ENCODE measurements around the gene N4BP3. TPM values are rescaled to one million over a fixed set of nuclear protein-coding genes. Genes with fewer than 3 reads are reported as not detected.

The N4BP3 gene
- total and polyA plus RNA-seq, 2 of the 13 experiments (the other 11 are each of a cell fraction or from before 2014, with no cell fraction given): 0.13 TPM; not detected in 1

DNA sequence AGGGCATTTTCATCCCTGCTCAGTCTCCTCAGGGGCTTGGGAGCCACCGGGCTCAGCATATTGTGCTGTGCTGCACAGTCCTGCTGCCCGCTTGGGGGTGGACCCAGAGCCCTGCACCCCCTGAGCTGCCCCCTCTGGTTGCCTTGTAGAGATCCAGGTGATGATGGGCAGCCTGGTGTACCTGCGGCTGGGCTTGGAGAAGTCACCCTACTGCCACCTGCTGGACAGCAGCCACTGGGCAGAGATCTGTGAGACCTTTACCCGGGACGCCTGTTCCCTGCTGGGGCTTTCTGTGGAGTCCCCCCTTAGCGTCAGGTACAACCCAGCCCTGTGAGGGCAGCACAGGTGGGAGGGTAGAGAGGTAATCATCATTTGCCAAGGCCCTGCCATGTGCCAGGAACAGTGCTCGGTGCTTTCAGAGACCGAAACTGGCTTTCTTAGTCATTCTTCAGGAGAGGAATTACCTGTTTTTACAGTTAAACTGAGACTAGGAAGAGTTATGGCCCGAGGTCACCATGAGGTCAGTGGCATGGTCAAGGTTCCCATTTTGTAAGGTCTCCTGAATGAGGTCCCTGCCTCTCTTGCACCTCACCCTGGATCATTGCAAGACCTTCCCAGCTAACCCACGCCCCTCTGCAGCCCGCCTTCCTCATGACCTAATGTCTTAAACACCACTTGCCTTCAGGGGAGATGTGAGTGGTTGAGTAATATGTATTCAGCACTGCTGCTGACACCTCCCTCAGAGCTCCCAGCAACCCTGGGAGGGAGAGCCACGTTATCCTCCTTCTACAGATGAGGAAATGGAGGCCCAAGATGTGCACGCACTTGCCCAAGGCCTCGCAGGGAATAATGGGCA is 32.9 kb downstream of the N4BP3 start (continued):
- TF ChIP-seq, protein P1, sequence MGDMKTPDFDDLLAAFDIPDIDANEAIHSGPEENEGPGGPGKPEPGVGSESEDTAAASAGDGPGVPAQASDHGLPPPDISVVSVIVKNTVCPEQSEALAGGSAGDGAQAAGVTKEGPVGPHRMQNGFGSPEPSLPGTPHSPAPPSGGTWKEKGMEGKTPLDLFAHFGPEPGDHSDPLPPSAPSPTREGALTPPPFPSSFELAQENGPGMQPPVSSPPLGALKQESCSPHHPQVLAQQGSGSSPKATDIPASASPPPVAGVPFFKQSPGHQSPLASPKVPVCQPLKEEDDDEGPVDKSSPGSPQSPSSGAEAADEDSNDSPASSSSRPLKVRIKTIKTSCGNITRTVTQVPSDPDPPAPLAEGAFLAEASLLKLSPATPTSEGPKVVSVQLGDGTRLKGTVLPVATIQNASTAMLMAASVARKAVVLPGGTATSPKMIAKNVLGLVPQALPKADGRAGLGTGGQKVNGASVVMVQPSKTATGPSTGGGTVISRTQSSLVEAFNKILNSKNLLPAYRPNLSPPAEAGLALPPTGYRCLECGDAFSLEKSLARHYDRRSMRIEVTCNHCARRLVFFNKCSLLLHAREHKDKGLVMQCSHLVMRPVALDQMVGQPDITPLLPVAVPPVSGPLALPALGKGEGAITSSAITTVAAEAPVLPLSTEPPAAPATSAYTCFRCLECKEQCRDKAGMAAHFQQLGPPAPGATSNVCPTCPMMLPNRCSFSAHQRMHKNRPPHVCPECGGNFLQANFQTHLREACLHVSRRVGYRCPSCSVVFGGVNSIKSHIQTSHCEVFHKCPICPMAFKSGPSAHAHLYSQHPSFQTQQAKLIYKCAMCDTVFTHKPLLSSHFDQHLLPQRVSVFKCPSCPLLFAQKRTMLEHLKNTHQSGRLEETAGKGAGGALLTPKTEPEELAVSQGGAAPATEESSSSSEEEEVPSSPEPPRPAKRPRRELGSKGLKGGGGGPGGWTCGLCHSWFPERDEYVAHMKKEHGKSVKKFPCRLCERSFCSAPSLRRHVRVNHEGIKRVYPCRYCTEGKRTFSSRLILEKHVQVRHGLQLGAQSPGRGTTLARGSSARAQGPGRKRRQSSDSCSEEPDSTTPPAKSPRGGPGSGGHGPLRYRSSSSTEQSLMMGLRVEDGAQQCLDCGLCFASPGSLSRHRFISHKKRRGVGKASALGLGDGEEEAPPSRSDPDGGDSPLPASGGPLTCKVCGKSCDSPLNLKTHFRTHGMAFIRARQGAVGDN (CRISPR knock-in tag; IDR thresholded peaks at IDR 0.05): peak; percentile 34; the same call in 1 of the 2 replicates
- TF ChIP-seq KDM2A (CRISPR knock-in tag; IDR thresholded peaks at IDR 0.05; ENCODE audit: borderline replicate concordance, low read depth) (peak; percentile 63; the same call in 1 of the 2 replicates), ZNF484 (CRISPR knock-in tag; IDR thresholded peaks at IDR 0.05; ENCODE audit: borderline replicate concordance, low read depth) (no peak), HMGXB4 (CRISPR knock-in tag; IDR thresholded peaks at IDR 0.05; ENCODE audit: borderline replicate concordance in 1 of 2, low read depth in 1 of 2) (peak; percentile 45 to 56; a peak in 1 of 4 replicates), ZNF33A (CRISPR knock-in tag; IDR thresholded peaks at IDR 0.05; ENCODE audit: borderline replicate concordance) (no peak), ZNF644 (CRISPR knock-in tag; IDR thresholded peaks at IDR 0.05; ENCODE audit: low read depth) (no peak), AHR (CRISPR knock-in tag; IDR thresholded peaks at IDR 0.05) (0 out of 2 replicates have a peak, but pooled peaks have one; percentile 47), REPIN1 (CRISPR knock-in tag; IDR thresholded peaks at IDR 0.05; ENCODE audit: borderline replicate concordance, low read depth) (no peak), NCOA5 (CRISPR knock-in tag; IDR thresholded peaks at IDR 0.05) (no peak), HDAC2 (CRISPR knock-in tag; IDR thresholded peaks at IDR 0.05) (no peak), GFI1 (CRISPR knock-in tag; IDR thresholded peaks at IDR 0.05; ENCODE audit: borderline replicate concordance) (no peak)
- TF ChIP-seq, protein P2, sequence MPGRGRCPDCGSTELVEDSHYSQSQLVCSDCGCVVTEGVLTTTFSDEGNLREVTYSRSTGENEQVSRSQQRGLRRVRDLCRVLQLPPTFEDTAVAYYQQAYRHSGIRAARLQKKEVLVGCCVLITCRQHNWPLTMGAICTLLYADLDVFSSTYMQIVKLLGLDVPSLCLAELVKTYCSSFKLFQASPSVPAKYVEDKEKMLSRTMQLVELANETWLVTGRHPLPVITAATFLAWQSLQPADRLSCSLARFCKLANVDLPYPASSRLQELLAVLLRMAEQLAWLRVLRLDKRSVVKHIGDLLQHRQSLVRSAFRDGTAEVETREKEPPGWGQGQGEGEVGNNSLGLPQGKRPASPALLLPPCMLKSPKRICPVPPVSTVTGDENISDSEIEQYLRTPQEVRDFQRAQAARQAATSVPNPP (CRISPR knock-in tag; IDR thresholded peaks at IDR 0.05): no peak
